ENCODE results near the gene INPP5E. TPM values are rescaled to one million over a fixed set of nuclear protein-coding genes. Genes with fewer than 3 reads are reported as not detected.

INPP5E gene
- total RNA-seq = 10 to 100 TPM; 13.1 to 25.3 (median 18.7) TPM
- 10 to 100 TPM in 2 of 3 donors, 1 to 10 TPM in 1; 7.8 to 20.3 (median 15.7) TPM for polyA plus RNA-seq
- long read RNA-seq, donor 1, full-length matches to known transcripts = 4 of 4 reads
- long read RNA-seq, donor 1, partial matches to known transcripts = 0 of 4 reads
- long read RNA-seq, donor 1, other reads (novel, unspliced or antisense) = 0 of 4 reads
- long read RNA-seq, donor 2, full-length matches to known transcripts = 6 of 6 reads
- long read RNA-seq, donor 2, partial matches to known transcripts = 0 of 6 reads
- long read RNA-seq, donor 2, other reads (novel, unspliced or antisense) = 0 of 6 reads

- Histone ChIP-seq H3K27ac (peak within 1 kb of the TSS; percentile 46 to 89 (median 86)), H3K27me3 (replicated peaks in 1 of 7) (peaks cover 0 to 7% (median 0%) of the 10 kb centered on the region in 7 donors), H3K4me1 (peaks cover 24 to 76% (median 61%) of the 10 kb centered on the region in 6 donors), H3K4me3 (peak within 1 kb of the TSS; percentile 66 to 99 (median 97)), H3K36me3 (peaks cover 4 to 64% (median 47%) of the 10 kb centered on the region in 6 donors), H3K9me3 (no peaks in the 10 kb centered on the region)
- no peak for TF ChIP-seq POLR2A (IDR thresholded peaks at IDR 0.05)
- TF ChIP-seq POLR2AphosphoS5 (IDR thresholded peaks at IDR 0.05) = peak; percentile 30 to 71 (median 53)
- peak; percentile 31 to 94 (median 74) for TF ChIP-seq CTCF (IDR thresholded peaks at IDR 0.05 in 8 of 11, conservative IDR thresholded peaks at IDR 0.05 in 3 of 11)
- peak; percentile 95 for DNase-seq
- 8 to 66% (median 12%) methylated on average over 12 to 90 of the region's 90 CpGs for WGBS, 5 donors
- intact Hi-C loops (cut with DNase I; ENCODE audit: low total_unique reads) = no loop called here
Measured at GRCh38 chr9:136439481-136440408, at the start of gene INPP5E. Gene INPP5E (minus strand): TSS chr9:136439845. CDS start chr9:136439419, 426 bp downstream.

- no peaks in the 10 kb centered on the region for H3K27me3 ChIP-seq (replicated peaks in 1 of 7)
- DNase-seq = peak; percentile 94
- no peaks in the 10 kb centered on the region for H3K9me3 ChIP-seq
- no peak for TF ChIP-seq POLR2A (IDR thresholded peaks at IDR 0.05)
- TF ChIP-seq POLR2AphosphoS5 (IDR thresholded peaks at IDR 0.05) = peak; percentile 79 to 83 (median 82)
- TF ChIP-seq CTCF (IDR thresholded peaks at IDR 0.05 in 8 of 11, conservative IDR thresholded peaks at IDR 0.05 in 3 of 11) = peak; percentile 97 to 99 (median 98)
- peak overlapping the region in 7 of 8 donors; percentile 2 to 59 (median 44) for H3K27ac ChIP-seq
- no peaks in the 10 kb centered on the region for H3K36me3 ChIP-seq
- WGBS, 5 donors = 25 to 37% (median 28%) methylated on average over 22 of the region's 22 CpGs
- peaks cover 25 to 65% (median 52%) of the 10 kb centered on the region in 6 donors for H3K4me1 ChIP-seq
- intact Hi-C loops (cut with DNase I; ENCODE audit: low total_unique reads) = loop anchor here (2.0 to 10.0 kb wide), 2 partner anchors 46 to 142 kb away; no protein-coding TSS in a partner anchor
- H3K4me3 ChIP-seq = no peak overlapping the region
Measured at GRCh38 chr9:136488247-136489214, 48.9 kb upstream of the INPP5E start.

GRCh38 chr9:136487672-136488071, 48.0 kb upstream of the INPP5E start:
- 74 to 91% (median 87%) methylated on average over 7 of the region's 7 CpGs for WGBS, 5 donors
- no peaks in the 10 kb centered on the region for H3K27me3 ChIP-seq (replicated peaks in 1 of 7)
- no peaks in the 10 kb centered on the region for H3K9me3 ChIP-seq

More at GRCh38 chr9:136487672-136488071, 48.0 kb upstream of the INPP5E start:
- Histone ChIP-seq H3K4me3 (no peak overlapping the region), H3K4me1 (peaks cover 25 to 61% (median 50%) of the 10 kb centered on the region in 6 donors), H3K36me3 (no peaks in the 10 kb centered on the region), H3K27ac (peak overlapping the region in 1 of 8 donors; percentile 20)
- DNase-seq = no peak
- TF ChIP-seq POLR2AphosphoS5 (IDR thresholded peaks at IDR 0.05) (no peak), CTCF (IDR thresholded peaks at IDR 0.05 in 8 of 11, conservative IDR thresholded peaks at IDR 0.05 in 3 of 11) (no peak), POLR2A (IDR thresholded peaks at IDR 0.05) (no peak)
- intact Hi-C loops (cut with DNase I; ENCODE audit: low total_unique reads) = loop anchor here (2.0 to 10.0 kb wide), 2 partner anchors 47 to 143 kb away; no protein-coding TSS in a partner anchor
